Stimulated activated naive B cell treated with anti-CD40 and anti-IgM and Interleukin-4, amounts not matched to agents 10 μg/mL and 1 μg/mL and 100 μg/mL, for 72 hours (primary cell): ENCODE measurements around the gene TFAP2A.
A peak's percentile ranks its signal among the peaks of the same experiment; 100 is the strongest.

Experiments used
- ATAC-seq, 2 donors: fragments of 150-1000 bp; cut with Tn5 transposase; replicated peaks; 2 replicates each; pipeline ENCODE4 v1.10.0; 2021; ENCODE audit warnings: moderate library complexity in 1 of 2
- DNase-seq: peaks from one replicate; pipeline ENCODE4 v3.0.0; 2021
- H3K27ac Mint-ChIP-seq: one replicate; pipeline ENCODE4 v1.8.0; 2022; ENCODE audit warnings: mild to moderate bottlenecking, mixed read lengths
- H3K27me3 Mint-ChIP-seq, 2 donors: one replicate each; pipeline ENCODE4 v1.8.0; 2022; ENCODE audit warnings: mixed read lengths in 2 of 2
- H3K36me3 Mint-ChIP-seq, 2 donors: one replicate each; pipeline ENCODE4 v1.8.0; 2022; ENCODE audit warnings: mixed read lengths in 2 of 2, mild to moderate bottlenecking in 1 of 2
- H3K4me1 Mint-ChIP-seq, 2 donors: one replicate each; pipeline ENCODE4 v1.8.0; 2022; ENCODE audit warnings: mixed read lengths in 2 of 2, mild to moderate bottlenecking in 1 of 2
- H3K4me3 Mint-ChIP-seq, 2 donors: one replicate each; pipeline ENCODE4 v1.8.0; 2022; ENCODE audit warnings: mild to moderate bottlenecking in 2 of 2, mixed read lengths in 2 of 2, moderate library complexity in 1 of 2
- H3K9me3 Mint-ChIP-seq, 2 donors: one replicate each; pipeline ENCODE4 v1.8.0; 2022; ENCODE audit warnings: mixed read lengths in 2 of 2, mild to moderate bottlenecking in 1 of 2

TFAP2A gene

DNA sequence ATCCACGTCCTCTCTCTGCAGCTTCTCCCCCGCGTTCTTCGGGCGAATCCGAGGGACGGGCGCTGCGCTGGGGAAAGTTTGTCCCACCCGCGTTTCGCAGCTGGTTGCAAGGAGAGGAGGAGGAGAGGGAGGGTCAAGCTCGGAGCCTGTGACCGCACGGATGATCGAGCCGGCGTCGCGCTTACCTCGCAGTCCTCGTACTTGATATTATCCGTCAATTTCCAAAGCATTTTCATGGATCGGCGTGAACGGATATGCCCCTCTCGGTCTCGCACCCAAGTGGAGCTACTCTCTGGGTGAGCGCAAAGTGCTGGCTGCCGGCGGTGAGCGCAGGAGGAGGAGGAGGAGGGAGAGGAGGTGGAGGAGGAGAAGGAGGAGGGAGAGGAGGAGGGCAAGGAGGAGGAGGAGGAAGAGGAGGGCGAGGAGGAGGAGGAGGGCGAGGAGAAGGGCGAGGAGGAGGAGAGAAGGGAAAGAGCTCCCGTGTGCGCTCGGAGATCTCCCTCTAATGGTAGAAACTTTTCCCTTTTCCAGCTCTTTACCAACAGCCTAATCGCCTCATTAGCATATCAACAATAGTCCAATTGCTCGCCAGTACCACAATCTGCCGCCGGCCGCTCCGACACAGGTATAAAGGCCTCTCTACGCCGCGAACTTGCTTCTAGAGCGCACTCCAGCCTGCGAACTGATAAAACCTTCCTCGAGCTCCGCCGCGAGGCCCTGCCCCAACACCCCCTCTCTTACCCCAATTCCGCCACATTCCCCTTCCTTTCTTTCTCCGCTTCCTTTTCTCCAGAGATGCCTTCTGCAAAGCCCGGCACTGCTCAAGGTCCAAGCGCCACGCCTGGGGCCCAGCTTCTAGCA lies at the start of gene TFAP2A:
TSS of gene TFAP2A (minus strand) at position 319 of the 861 bp plus-strand sequence. CDS start at position 236, 83 bp downstream.
- ATAC-seq (no peak), DNase-seq (no peak)
- H3K36me3 Mint-ChIP-seq, result peaks cover 24 to 37% of the 10 kb centered on the region in 2 donors
- H3K9me3 Mint-ChIP-seq, result peaks cover 10 to 13% of the 10 kb centered on the region in 2 donors
- peaks cover 89 to 96% of the 10 kb centered on the region in 2 donors for H3K27me3 Mint-ChIP-seq
- H3K27ac Mint-ChIP-seq, result peak within 1 kb of the TSS; percentile 93
- H3K4me3 Mint-ChIP-seq, result peak within 1 kb of the TSS; percentile 85 to 96
- H3K4me1 Mint-ChIP-seq, result peaks cover 34 to 54% of the 10 kb centered on the region in 2 donors

DNA sequence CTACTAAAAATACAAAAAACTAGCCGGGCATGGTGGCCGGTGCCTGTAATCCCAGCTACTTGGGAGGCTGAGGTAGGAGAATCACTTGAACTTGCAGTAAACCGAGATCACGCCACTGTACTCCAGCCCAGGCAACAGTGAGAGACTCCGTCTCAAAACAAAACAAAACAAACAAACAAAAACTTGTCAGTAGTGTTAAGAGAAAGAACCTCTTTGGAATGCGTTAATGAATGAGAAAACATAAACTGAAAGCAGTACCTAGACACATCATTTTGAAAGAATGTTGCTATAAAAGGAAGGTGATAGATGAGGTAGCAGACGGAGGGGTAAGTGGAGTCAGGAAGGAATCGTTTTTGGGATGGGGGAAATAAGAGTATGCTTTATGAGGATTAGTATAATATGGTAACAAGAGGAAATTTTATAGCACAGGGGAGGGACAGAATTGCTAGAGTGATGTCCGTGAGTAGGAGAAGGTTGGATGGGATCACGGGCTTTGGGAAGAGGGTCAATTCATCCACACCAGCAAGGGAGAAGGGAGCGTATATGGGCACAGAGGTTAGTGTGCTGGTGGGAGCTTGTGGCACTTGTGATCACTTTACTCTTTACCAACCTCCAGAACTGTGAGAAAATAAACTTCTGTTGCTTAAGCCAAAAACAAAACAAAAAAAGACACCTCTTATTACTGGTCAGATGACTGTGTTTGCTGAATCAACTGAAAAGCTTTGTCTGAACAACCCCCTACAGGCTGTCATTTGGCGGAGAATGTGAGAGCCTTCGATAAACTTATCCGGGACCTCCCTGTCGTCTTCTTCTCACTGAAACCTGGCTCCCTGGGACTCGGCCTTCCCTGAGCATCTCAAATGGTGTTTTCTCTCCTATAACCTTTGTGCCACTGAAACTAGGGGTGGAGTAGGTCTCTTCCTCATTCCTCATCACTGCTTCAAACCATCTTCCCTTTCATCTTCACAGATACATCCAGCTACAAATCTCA lies 48.9 kb upstream of the TFAP2A start:
- DNase-seq (no peak), ATAC-seq (no peak)
- Mint-ChIP-seq H3K36me3 (no peaks in the 10 kb centered on the region), H3K4me3 (no peak overlapping the region), H3K9me3 (no peaks in the 10 kb centered on the region), H3K27ac (no peak overlapping the region), H3K4me1 (peaks cover 6 to 9% of the 10 kb centered on the region in 2 donors), H3K27me3 (peaks cover 24 to 28% of the 10 kb centered on the region in 2 donors)

DNA sequence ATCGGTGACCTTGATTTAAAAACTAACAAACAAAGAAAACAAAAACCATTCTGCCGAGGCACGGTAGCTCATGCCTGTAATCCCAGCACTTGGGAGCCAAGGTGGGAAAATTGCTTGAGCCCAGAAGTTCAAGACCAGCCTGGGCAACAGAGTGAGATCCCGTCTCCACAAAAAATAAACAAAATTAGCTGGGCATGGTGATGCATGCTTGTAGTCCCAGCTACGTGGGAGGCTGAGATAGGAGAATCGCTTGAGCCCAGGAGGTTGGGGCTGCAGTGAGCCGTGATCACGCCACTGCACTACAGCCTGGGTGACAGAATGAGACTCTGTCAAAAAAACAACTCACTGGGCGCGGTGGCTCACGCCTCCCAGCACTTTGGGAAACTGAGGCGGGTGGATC lies 48.2 kb upstream of the TFAP2A start:
- no peak overlapping the region for H3K27ac Mint-ChIP-seq
- H3K27me3 Mint-ChIP-seq, result peaks cover 29 to 32% of the 10 kb centered on the region in 2 donors
- H3K9me3 Mint-ChIP-seq, result peaks cover 0 to 2% of the 10 kb centered on the region in 2 donors
- no peak overlapping the region for H3K4me3 Mint-ChIP-seq
- peaks cover 8 to 9% of the 10 kb centered on the region in 2 donors for H3K4me1 Mint-ChIP-seq
- H3K36me3 Mint-ChIP-seq, result no peaks in the 10 kb centered on the region
- DNase-seq (no peak), ATAC-seq (no peak)

DNA sequence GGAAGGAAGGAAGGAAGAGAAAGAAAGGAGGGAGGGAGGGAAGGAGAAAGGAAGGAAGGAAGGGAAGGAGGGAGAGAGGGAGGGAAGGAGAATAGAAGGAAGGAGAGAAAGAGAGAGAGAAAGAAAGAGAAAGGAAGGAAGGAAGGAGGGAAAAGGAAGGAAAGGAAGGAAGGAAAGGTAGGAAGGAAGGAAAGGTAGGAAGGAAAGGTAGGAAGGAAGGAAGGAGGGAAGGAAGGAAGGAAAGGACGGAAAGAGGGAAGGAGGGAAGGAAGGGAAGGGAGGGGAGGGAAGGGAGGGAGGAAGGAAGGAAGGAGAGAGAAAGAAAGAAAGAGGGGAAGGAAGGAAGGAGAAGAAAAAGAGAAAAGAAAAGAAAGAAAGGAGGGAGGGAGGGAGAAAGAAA lies 47.0 kb upstream of the TFAP2A start:
- ATAC-seq (no peak), DNase-seq (no peak)
- Mint-ChIP-seq H3K27ac (no peak overlapping the region), H3K27me3 (peaks cover 30 to 37% of the 10 kb centered on the region in 2 donors), H3K36me3 (no peaks in the 10 kb centered on the region), H3K4me3 (no peak overlapping the region), H3K4me1 (peaks cover 8 to 9% of the 10 kb centered on the region in 2 donors), H3K9me3 (peaks cover 0 to 2% of the 10 kb centered on the region in 2 donors)

DNA sequence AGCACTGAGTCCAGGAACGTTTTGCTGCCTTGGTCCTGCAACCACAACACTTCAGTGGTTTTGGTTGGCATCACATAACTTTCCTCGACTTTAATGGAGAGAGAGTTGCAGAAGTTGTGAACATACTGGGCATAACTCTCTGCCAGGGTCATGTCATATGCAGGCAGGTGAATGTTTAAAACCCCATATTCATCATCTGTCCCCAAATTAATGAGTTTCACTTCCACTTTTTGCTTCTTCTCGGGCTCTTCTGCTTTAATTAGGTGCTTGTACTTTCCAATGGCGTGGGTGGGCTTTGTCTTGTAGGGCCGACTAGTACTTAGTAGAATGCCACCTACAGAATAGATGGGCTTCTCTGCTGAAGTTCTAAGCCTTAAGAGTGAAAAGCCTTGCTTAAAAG lies 45.2 kb upstream of the TFAP2A start:
- no peaks in the 10 kb centered on the region for H3K36me3 Mint-ChIP-seq
- H3K4me1 Mint-ChIP-seq, result peaks cover 8 to 9% of the 10 kb centered on the region in 2 donors
- peaks cover 0 to 2% of the 10 kb centered on the region in 2 donors for H3K9me3 Mint-ChIP-seq
- peaks cover 24 to 27% of the 10 kb centered on the region in 2 donors for H3K27me3 Mint-ChIP-seq
- ATAC-seq (peak; percentile 95 to 96), DNase-seq (peak; percentile 47)
- no peak overlapping the region for H3K27ac Mint-ChIP-seq
- H3K4me3 Mint-ChIP-seq, result peak overlapping the region in 1 of 2 donors; percentile 11

DNA sequence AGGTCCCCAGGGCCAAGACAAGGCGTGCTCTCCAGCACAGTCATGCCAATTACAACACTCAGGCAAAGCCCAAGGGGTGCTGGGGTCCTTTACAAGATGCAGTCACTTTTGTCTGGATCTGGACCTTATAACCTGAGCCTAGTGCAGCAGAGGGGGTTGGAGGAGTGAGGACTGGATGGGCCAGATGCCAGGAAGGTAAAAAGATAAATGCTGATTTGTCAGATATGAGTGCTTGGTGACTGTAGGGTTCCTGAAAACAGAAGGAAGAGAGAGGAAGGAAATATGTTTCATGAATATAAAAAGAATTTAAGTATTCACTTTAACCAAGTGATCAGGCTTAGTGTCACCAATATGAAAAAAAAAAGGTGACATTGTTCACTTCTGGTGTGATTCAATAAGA lies 43.4 kb upstream of the TFAP2A start:
- ATAC-seq (no peak), DNase-seq (no peak)
- Mint-ChIP-seq H3K9me3 (peaks cover 0 to 2% of the 10 kb centered on the region in 2 donors), H3K27ac (no peak overlapping the region), H3K4me1 (peaks cover 8 to 9% of the 10 kb centered on the region in 2 donors), H3K27me3 (peaks cover 24 to 27% of the 10 kb centered on the region in 2 donors), H3K4me3 (no peak overlapping the region), H3K36me3 (peaks cover 0 to under 1% of the 10 kb centered on the region in 2 donors)

DNA sequence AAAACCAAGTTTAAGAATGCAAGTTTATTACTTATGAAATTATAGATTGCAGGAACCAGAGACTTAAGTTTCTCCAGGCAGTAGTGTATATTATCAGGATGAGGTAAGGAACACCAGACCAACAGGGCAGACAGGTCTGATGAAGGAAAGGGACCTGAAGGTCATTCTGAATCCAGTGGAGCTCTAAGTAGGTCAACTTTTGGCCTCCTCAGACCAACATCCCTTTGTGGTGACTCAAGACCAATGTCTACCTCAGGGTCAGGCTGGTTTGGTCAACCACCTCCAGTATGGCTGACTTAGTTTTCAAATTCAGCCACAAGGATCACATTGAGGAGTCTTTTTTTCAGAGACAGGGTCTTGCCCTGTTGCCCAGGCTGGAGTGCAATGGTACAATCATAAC lies 38.7 kb upstream of the TFAP2A start:
- ATAC-seq (no peak), DNase-seq (no peak)
- Mint-ChIP-seq H3K36me3 (peaks cover 0 to 2% of the 10 kb centered on the region in 2 donors), H3K9me3 (peaks cover 0 to 2% of the 10 kb centered on the region in 2 donors), H3K27ac (no peak overlapping the region), H3K4me3 (no peak overlapping the region), H3K27me3 (peaks cover 26 to 31% of the 10 kb centered on the region in 2 donors), H3K4me1 (peaks cover 0 to 2% of the 10 kb centered on the region in 2 donors)

DNA sequence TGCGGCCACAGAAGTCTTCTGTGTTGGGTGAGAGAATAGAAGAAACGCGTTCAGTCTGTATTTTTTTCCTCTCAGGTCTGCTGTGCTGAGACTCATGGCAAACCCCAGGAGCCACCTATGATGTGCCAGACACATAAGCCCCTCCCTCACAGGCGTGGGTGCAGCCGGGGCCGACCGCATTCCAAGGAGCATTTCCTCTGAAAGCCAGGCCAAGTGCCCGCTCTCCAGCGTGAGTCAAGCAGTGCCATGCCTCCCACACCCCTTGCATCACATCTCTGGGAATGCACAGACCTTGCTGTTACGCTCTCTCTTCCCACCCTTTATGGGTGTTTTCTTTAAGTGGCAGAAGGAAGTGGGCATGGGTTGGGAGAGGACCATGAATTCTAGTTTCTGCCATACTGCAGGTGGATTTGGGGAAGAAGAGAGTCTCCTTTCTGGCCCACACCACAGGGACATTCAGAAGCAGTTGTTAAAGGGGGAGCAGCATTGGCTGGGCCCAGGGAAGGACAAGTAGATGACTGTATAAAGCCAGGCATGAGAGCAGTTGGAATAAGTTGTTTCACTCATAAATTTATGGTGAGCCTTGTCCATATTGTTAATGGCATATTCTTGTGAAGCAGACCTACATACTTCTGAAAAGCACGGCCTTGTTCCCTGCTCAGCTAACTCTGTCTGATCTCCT lies 37.1 kb upstream of the TFAP2A start:
- DNase-seq, result no peak

DNA sequence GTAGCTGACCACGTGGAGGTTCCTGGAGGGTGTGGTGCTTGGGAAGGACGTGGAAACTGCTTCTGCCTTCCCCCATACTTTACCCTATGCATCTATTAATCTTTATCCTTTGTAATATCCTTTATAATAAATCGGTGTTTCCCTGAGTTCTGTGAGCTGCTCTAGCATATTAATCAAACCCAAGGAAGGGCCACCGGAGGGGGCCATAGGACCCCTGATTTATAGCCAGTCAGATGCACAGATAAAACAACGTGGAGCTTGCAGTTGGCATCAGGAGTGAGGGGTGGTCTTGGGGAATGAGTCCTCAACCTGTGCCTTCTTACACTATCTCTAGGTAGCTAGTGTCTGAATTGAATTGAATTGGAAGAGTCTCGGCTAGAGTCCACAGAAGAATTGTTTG lies 36.5 kb upstream of the TFAP2A start:
- no peaks in the 10 kb centered on the region for H3K9me3 Mint-ChIP-seq
- no peak for ATAC-seq

More for the DNA sequence above, 37.1 kb upstream of the TFAP2A start:
- Mint-ChIP-seq H3K27ac (no peak overlapping the region), H3K9me3 (no peaks in the 10 kb centered on the region), H3K27me3 (peaks cover 20 to 22% of the 10 kb centered on the region in 2 donors), H3K36me3 (peaks cover 0 to 2% of the 10 kb centered on the region in 2 donors), H3K4me1 (no peaks in the 10 kb centered on the region), H3K4me3 (no peak overlapping the region)
- no peak for ATAC-seq

DNA sequence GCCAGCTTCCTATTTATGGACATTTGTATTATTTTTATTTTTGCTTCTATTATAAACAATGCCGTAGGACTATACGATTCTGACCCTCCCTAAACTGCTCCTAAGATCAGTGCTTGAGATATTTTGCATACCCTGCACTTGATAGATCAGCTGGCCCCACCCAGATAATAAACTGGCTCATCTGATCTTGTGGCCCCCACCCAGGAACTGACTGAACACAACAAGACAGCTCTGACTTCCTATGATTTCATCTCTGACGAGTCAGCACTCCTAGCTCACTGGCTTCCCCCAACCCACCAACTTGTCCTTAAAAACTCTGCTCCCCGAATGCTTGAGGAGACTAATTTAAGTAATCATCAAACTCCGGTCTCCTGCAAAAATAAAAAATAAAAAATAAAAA lies 34.9 kb upstream of the TFAP2A start:
- Mint-ChIP-seq H3K4me1 (no peaks in the 10 kb centered on the region), H3K36me3 (peaks cover 0 to 2% of the 10 kb centered on the region in 2 donors), H3K27ac (no peak overlapping the region), H3K27me3 (peaks cover 19 to 36% of the 10 kb centered on the region in 2 donors), H3K9me3 (no peaks in the 10 kb centered on the region), H3K4me3 (no peak overlapping the region)
- ATAC-seq (no peak), DNase-seq (no peak)

More for the DNA sequence above, 36.5 kb upstream of the TFAP2A start:
- no peaks in the 10 kb centered on the region for H3K4me1 Mint-ChIP-seq
- DNase-seq, result no peak
- no peak overlapping the region for H3K27ac Mint-ChIP-seq
- H3K4me3 Mint-ChIP-seq, result no peak overlapping the region
- peaks cover 22 to 26% of the 10 kb centered on the region in 2 donors for H3K27me3 Mint-ChIP-seq
- peaks cover 0 to 2% of the 10 kb centered on the region in 2 donors for H3K36me3 Mint-ChIP-seq

DNA sequence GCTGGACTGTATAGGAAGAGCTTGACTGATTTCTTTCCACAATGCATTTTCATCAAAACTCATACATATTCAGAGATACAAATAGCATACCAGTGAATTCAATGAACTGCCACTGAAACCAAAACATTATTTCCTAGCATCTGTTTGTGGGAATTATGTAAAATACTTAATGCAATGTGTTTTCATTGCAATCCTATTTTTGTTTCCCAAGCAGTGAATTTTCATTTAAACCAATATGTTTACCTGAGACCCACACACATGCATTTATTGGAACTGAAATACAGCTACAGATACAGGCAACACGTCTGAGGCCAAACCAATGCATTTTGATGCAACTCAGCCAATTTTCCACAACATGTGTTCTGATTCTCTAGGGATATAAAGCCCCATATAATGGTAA lies 33.2 kb upstream of the TFAP2A start:
- no peaks in the 10 kb centered on the region for H3K9me3 Mint-ChIP-seq
- DNase-seq, result no peak
- no peak for ATAC-seq
- H3K36me3 Mint-ChIP-seq, result no peaks in the 10 kb centered on the region
- peaks cover 19 to 47% of the 10 kb centered on the region in 2 donors for H3K27me3 Mint-ChIP-seq
- no peak overlapping the region for H3K4me3 Mint-ChIP-seq
- no peak overlapping the region for H3K27ac Mint-ChIP-seq
- no peaks in the 10 kb centered on the region for H3K4me1 Mint-ChIP-seq

DNA sequence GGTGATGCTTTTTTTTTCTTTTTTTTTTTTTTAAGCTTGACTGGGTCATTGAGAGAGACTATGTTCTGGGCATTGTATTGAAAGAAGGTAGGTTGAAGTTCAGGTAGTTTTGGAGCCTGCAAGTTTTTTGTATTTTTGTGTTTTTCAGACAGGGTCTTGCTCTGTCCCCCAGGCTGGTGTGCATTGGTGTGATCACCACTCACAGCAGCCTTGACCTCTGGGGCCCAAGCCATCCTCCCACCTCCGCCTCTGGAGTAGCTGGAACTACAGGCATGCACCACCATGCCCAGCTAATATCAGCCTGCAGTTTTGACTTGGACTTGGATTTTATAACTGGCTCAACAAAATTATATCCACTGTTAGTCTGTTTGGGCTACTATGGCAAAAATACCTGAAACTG lies 31.7 kb upstream of the TFAP2A start:
- Mint-ChIP-seq H3K9me3 (peaks cover 3% of the 10 kb centered on the region in 2 donors), H3K4me3 (no peak overlapping the region), H3K4me1 (no peaks in the 10 kb centered on the region), H3K27ac (no peak overlapping the region), H3K27me3 (peaks cover 16 to 47% of the 10 kb centered on the region in 2 donors), H3K36me3 (no peaks in the 10 kb centered on the region)
- ATAC-seq (no peak), DNase-seq (no peak)

DNA sequence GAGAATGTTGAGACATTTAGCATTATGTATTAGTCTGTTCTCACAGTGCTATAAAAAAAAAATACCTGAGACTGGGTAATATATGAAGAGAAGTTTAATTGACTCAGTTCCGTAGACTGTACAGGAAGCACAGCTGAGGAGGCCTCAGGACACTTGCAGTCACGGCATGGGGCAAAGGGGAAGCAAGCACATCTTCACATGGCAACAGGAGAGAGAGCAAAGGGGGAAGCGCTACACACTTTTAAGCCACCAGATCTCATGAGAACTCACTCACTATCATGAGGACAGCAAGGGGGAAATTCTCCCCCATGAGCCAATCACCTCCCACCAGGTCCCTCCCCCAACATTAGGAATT lies 26.8 kb upstream of the TFAP2A start:
- H3K9me3 Mint-ChIP-seq, result peaks cover 4 to 5% of the 10 kb centered on the region in 2 donors
- H3K27ac Mint-ChIP-seq, result no peak overlapping the region
- no peaks in the 10 kb centered on the region for H3K4me1 Mint-ChIP-seq
- ATAC-seq, result no peak
- peaks cover 0 to 3% of the 10 kb centered on the region in 2 donors for H3K36me3 Mint-ChIP-seq
- H3K27me3 Mint-ChIP-seq, result peaks cover 20 to 39% of the 10 kb centered on the region in 2 donors
- no peak for DNase-seq
- no peak overlapping the region for H3K4me3 Mint-ChIP-seq
